GM23248 (cell line): ENCODE results near the gene DCUN1D1. TPM values are rescaled to one million over a fixed set of nuclear protein-coding genes. Genes with fewer than 3 reads are reported as not detected.

Source experiments
- DNase-seq: peaks from one replicate; pipeline ENCODE4 v3.0.0-alpha.2; 2015
- H2AFZ ChIP-seq: fragments of 200-600 bp; sonication (generic); 2 replicates; pipeline ENCODE4 v1.6.1; 2016; ENCODE audit warnings: antibody characterized with exemption
- H3F3A ChIP-seq: fragments of 200-600 bp; sonication (generic); 2 replicates; pipeline ENCODE4 v1.6.1; 2016; ENCODE audit warnings: mild to moderate bottlenecking, antibody characterized with exemption, mixed run types; ENCODE audit not compliant: insufficient read depth
- H3K27ac ChIP-seq: fragments of 200-600 bp; sonication (generic); 2 replicates; pipeline ENCODE4 v1.5.1; 2016; ENCODE audit warnings: mild to moderate bottlenecking
- H3K27me3 ChIP-seq: fragments of 200-600 bp; sonication (generic); replicated peaks from 2 replicates; pipeline ENCODE4 v1.6.1; 2016; ENCODE audit warnings: mild to moderate bottlenecking; ENCODE audit not compliant: insufficient read depth
- H3K36me3 ChIP-seq: fragments of 200-600 bp; sonication (generic); 2 replicates; pipeline ENCODE4 v1.6.1; 2016; ENCODE audit warnings: low read depth, mild to moderate bottlenecking
- H3K4me1 ChIP-seq: fragments of 200-600 bp; sonication (generic); 2 replicates; pipeline ENCODE4 v1.6.1; 2016; ENCODE audit warnings: mild to moderate bottlenecking; ENCODE audit not compliant: insufficient read depth
- H3K4me2 ChIP-seq: fragments of 200-600 bp; sonication (generic); one replicate; pipeline ENCODE4 v1.6.1; 2016; ENCODE audit warnings: mild to moderate bottlenecking; ENCODE audit not compliant: unreplicated experiment
- H3K4me3 ChIP-seq: fragments of 200-600 bp; sonication (generic); 2 replicates; pipeline ENCODE4 v1.5.1; 2016; ENCODE audit warnings: mild to moderate bottlenecking
- H3K79me2 ChIP-seq: fragments of 200-600 bp; sonication (generic); 2 replicates; pipeline ENCODE4 v1.6.1; 2016; ENCODE audit warnings: mild to moderate bottlenecking; ENCODE audit not compliant: insufficient read depth
- H3K9ac ChIP-seq: fragments of 200-600 bp; sonication (generic); 2 replicates; pipeline ENCODE4 v1.6.1; 2016; ENCODE audit warnings: mild to moderate bottlenecking
- H3K9me2 ChIP-seq: fragments of 200-600 bp; sonication (generic); 2 replicates; pipeline ENCODE4 v1.6.1; 2016; ENCODE audit warnings: mixed run types, mild to moderate bottlenecking, moderate library complexity; ENCODE audit not compliant: insufficient read depth
- H3K9me3 ChIP-seq: fragments of 200-600 bp; sonication (generic); one replicate; pipeline ENCODE4 v1.6.1; 2017; ENCODE audit warnings: low read depth
- H4K20me1 ChIP-seq: fragments of 200-600 bp; sonication (generic); 2 replicates; pipeline ENCODE4 v1.6.0; 2016; ENCODE audit not compliant: insufficient read depth
- EZH2 ChIP-seq: fragments of 200-600 bp; sonication (generic); IDR thresholded peaks from 2 replicates; pipeline ENCODE4 v1.6.1; 2018; ENCODE audit warnings: antibody characterized with exemption, mild to moderate bottlenecking; ENCODE audit not compliant: insufficient read depth, poor library complexity, severe bottlenecking
- EZH2phosphoT487 ChIP-seq: fragments of 200-600 bp; sonication (generic); IDR thresholded peaks from 2 replicates; pipeline ENCODE4 v1.6.1; 2018; ENCODE audit warnings: antibody characterized with exemption, moderate library complexity, mild to moderate bottlenecking, low read depth; ENCODE audit not compliant: insufficient read depth
- WGBS, 2 experiments: methylation state at CpG; one replicate each; pipeline ENCODE4 v1.1.6; 2015 to 2017; ENCODE audit warnings: low lambda C conversion rate in 2 of 2, low coverage in 1 of 2; ENCODE audit errors: missing lambda C conversion rate in 2 of 2; 5-methylcytosine and 5-hydroxymethylcytosine counted together
- in situ Hi-C: fragments of 300-500 bp; cut with MboI; formaldehyde crosslinking; loops from 2 replicates; pipeline ENCODE4 v1.15.0; 2020
- polyA plus RNA-seq: library from polyadenylated mRNA; unstranded; fragments of >200 nt; fragmentation: Nextera tagmentation; extraction: Ambion mirVana; gene quantifications from 2 replicates; pipeline ENCODE4 v1.2.1, GENCODE V29; 2016
- total RNA-seq: library from RNA; depleted of rRNA; stranded (reverse); fragments of >200 nt; shearing (Covaris generic); gene quantifications from 2 replicates; pipeline ENCODE4 v1.2.3, GENCODE V29; 2014; rRNA removed

Gene DCUN1D1
- total and polyA plus RNA-seq, 2 experiments from 2014 or later = 28.5 to 31.7 TPM

- Histone ChIP-seq H3K27me3 (no peaks in the 10 kb centered on the region), H3K4me3 (no peak overlapping the region), H3K9ac (no peak overlapping the region), H3K36me3 (peaks cover 25% of the 10 kb centered on the region), H3K9me3 (no peaks in the 10 kb centered on the region), H3F3A (no peaks in the 10 kb centered on the region), H3K79me2 (no peaks in the 10 kb centered on the region), H3K27ac (no peak overlapping the region), H3K9me2 (no peaks in the 10 kb centered on the region), H4K20me1 (no peaks in the 10 kb centered on the region), H3K4me2 (no peak overlapping the region), H3K4me1 (peaks cover 10% of the 10 kb centered on the region), H2AFZ (no peak overlapping the region)
- in situ Hi-C loops = no loop called here
- DNase-seq = no peak
- 88 to 94% methylated on average over 3 of the region's 3 CpGs for WGBS, 2 experiments
- TF ChIP-seq EZH2phosphoT487 (no peak), EZH2 (no peak)
Observed at GRCh38 chr3:182889948-182890629, 90.2 kb downstream of the DCUN1D1 start.

Other genes starting within 250 kb of the DCUN1D1 start
- gene ATP11B, start 187.0 kb downstream of the DCUN1D1 start, total RNA-seq = 68.1 and 73.5 TPM in 2 replicates
- gene ATP11B, start 187.0 kb downstream of the DCUN1D1 start, polyA plus RNA-seq = 24.0 and 25.5 TPM in 2 replicates
- 20.4 and 22.3 TPM in 2 replicates for gene MCCC1, start 119.0 kb upstream of the DCUN1D1 start, total RNA-seq
- 17.5 and 21.5 TPM in 2 replicates for gene MCCC1, start 119.0 kb upstream of the DCUN1D1 start, polyA plus RNA-seq
- gene LAMP3, start 182.2 kb upstream of the DCUN1D1 start, total RNA-seq = 0.65 TPM in 1 of 2 replicates, not detected in the other
- gene LAMP3, start 182.2 kb upstream of the DCUN1D1 start, polyA plus RNA-seq = 0.08 TPM in 1 of 2 replicates, not detected in the other